NB4 (cell line): ENCODE data around the gene NDUFS2.

Experiments
- POLR2A ChIP-seq: IDR thresholded peaks from 2 replicates; pipeline ENCODE4 v1.6.1; 2011; ENCODE audit warnings: mild to moderate bottlenecking; ENCODE audit not compliant: insufficient read length; ENCODE audit errors: extremely low read depth
- TF ChIP-seq, protein P1 (sequence below): IDR thresholded peaks from 2 replicates; pipeline ENCODE4 v1.6.1; 2011; ENCODE audit warnings: low read depth, low read length
- TF ChIP-seq, protein P2 (sequence below): IDR thresholded peaks from one replicate; pipeline ENCODE4 v1.5.1; 2012; ENCODE audit warnings: low read depth, low read length

DNA sequence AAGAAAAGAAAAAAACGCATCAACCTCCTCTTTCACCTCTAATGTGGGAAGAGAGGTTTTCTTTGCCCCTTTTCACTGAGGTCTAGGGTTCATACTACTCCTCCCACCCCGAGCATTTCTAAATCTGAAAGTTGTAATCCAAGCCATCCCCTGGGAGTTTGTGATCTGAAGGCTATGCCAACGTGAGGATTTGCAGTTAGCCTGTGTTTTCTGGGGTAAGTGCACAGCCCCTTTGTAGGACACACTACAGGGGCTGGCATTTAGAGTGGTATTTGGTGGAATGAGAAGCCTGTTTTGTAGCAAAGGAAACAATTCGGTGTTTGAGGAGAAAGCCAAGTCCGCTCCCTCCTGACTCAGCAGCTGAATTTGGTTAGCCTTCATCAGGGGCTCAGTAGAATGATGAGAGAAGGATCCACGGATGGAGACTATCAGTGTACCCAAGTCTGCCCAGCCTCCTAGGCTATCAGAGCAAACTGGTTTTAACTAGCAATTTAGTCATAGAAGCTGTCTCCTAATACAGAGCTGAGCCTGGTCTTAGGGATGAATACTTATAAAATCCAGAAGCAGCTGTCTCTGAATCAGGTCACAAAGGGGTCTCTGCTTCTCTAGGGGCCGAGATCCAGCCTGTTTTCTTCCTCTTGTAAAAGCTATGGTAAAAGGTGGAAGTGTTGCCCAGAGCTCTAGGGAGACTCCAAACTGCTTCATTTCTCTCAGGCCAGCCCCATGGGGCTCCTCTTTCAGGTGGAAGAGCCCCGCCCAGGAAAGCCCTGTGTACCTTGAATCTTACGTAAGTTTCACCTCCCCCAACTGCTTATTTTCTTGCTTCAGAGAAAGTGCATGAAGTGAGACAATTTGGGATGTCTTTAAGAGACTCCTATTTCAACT, 58.5 kb downstream of the NDUFS2 start:
- TF ChIP-seq, protein P1, sequence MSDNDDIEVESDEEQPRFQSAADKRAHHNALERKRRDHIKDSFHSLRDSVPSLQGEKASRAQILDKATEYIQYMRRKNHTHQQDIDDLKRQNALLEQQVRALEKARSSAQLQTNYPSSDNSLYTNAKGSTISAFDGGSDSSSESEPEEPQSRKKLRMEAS: no peak
- TF ChIP-seq, protein P2, sequence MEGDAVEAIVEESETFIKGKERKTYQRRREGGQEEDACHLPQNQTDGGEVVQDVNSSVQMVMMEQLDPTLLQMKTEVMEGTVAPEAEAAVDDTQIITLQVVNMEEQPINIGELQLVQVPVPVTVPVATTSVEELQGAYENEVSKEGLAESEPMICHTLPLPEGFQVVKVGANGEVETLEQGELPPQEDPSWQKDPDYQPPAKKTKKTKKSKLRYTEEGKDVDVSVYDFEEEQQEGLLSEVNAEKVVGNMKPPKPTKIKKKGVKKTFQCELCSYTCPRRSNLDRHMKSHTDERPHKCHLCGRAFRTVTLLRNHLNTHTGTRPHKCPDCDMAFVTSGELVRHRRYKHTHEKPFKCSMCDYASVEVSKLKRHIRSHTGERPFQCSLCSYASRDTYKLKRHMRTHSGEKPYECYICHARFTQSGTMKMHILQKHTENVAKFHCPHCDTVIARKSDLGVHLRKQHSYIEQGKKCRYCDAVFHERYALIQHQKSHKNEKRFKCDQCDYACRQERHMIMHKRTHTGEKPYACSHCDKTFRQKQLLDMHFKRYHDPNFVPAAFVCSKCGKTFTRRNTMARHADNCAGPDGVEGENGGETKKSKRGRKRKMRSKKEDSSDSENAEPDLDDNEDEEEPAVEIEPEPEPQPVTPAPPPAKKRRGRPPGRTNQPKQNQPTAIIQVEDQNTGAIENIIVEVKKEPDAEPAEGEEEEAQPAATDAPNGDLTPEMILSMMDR: no peak
- TF ChIP-seq POLR2A: no peak
